Measurements from ENCODE around the gene TACC3. TPM values are rescaled to one million over a fixed set of nuclear protein-coding genes. Genes with fewer than 3 reads are reported as not detected.

Gene TACC3
- total RNA-seq, 5 donors from 2014 or later (not counting 1 experiment from before 2014, with no cell fraction given), result 100 to 138 (median 127) TPM

DNA sequence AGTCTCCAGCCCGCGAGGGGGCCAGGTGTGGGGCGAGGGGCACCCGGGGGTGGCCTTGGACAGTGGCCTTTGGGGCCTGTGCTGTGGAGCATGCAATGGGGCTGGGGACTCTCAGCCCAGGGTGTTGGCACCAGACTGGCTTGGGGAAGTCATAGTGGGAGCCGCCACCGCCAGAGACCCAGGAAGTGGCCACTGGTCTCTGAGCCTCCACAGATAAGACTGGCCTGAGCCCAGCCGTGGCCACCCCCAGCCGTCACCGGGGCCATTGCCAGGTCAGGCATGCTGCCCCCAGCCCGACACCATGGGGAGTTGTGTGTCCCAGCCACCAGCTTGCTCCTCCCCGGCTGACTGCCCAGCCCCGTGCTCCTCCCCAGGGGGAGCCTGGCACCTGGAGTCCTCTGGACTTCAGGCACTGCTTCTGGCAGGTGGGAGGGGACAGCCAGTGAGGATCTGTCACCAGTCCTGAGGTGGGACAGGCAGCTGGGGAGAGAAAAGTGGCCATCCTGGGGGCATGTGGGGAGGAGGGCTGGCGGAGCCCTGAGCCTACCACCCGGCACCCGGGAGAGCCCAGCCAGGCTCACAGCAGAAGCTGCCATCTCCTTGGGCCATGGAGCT is 32.5 kb downstream of the TACC3 start:
- H3K27me3 ChIP-seq (replicated peaks in 1 of 2; ENCODE audit: control insufficient read depth in 2 of 2, extremely low read depth in 1 of 2, insufficient read depth in 2 of 2, low read length in 1 of 2), result peaks cover 0 to 27% of the 10 kb centered on the region in 2 experiments
- ATAC-seq (replicated peaks in 1 of 4), result no peak
- no peak overlapping the region for H3K4me3 ChIP-seq (ENCODE audit: control insufficient read depth in 1 of 2, extremely low read depth in 1 of 2, low read length in 1 of 2)
- no peak overlapping the region for H3K27ac Mint-ChIP-seq
- ChIA-PET CTCF (no interaction called here), POLR2A (no interaction called here)
- no peaks in the 10 kb centered on the region for H3K9me3 Mint-ChIP-seq
- H3K4me1 Mint-ChIP-seq, result peaks cover 0 to 5% (median 0%) of the 10 kb centered on the region in 3 donors
- peaks cover 9 to 19% of the 10 kb centered on the region in 2 experiments for H3K4me1 ChIP-seq (ENCODE audit: control insufficient read depth in 1 of 2, extremely low read depth in 1 of 2, insufficient read depth in 2 of 2, low read length in 2 of 2)
- H3K9me3 ChIP-seq, result no peaks in the 10 kb centered on the region
- H3K36me3 Mint-ChIP-seq, result no peaks in the 10 kb centered on the region
- no peak for DNase-seq
- H3K4me3 Mint-ChIP-seq, result no peak overlapping the region
- no peak overlapping the region for H3K27ac ChIP-seq (ENCODE audit: low read length)
- peaks cover 0 to 2% of the 10 kb centered on the region in 2 donors for H3K27me3 Mint-ChIP-seq
- 90% methylated on average over 15 of the region's 15 CpGs for whole genome bisulfite sequencing (ENCODE audit: insufficient coverage)
- no peaks in the 10 kb centered on the region for H3K36me3 ChIP-seq (ENCODE audit: control insufficient read depth in 2 of 2, extremely low read depth in 1 of 2, insufficient read depth in 1 of 2, low read length in 1 of 2)

DNA sequence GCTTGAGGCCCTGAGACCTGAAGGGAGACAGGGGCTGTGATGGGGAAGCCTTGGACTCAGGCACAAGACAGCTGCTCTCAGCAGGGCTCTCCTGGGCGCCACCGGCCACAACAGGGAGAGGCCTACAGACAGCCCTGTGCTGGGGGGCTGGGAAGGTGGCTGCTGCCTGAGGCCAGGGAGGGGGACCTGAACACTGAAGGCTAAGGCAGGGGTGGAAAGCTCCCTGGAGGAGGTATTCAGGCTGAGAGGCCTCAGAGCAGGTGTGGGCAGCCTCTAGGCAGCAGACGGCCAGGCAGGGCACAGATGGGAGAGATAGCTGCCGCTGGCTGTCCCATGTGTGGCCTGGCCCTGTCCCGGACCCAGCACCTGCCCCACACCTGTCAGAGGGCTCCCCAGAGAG is 33.0 kb downstream of the TACC3 start:
- ChIA-PET POLR2A (no interaction called here), CTCF (no interaction called here)
- 69% methylated on average over 5 of the region's 5 CpGs for WGBS (ENCODE audit: insufficient coverage)
- Mint-ChIP-seq H3K27me3 (peaks cover 0 to 2% of the 10 kb centered on the region in 2 donors), H3K9me3 (no peaks in the 10 kb centered on the region), H3K27ac (no peak overlapping the region), H3K36me3 (no peaks in the 10 kb centered on the region), H3K4me3 (no peak overlapping the region), H3K4me1 (peaks cover 0 to 5% (median 0%) of the 10 kb centered on the region in 3 donors)
- peaks cover 9 to 18% of the 10 kb centered on the region in 2 experiments for H3K4me1 ChIP-seq (ENCODE audit: control insufficient read depth in 1 of 2, extremely low read depth in 1 of 2, insufficient read depth in 2 of 2, low read length in 2 of 2)
- no peaks in the 10 kb centered on the region for H3K36me3 ChIP-seq (ENCODE audit: control insufficient read depth in 2 of 2, extremely low read depth in 1 of 2, insufficient read depth in 1 of 2, low read length in 1 of 2)
- H3K27ac ChIP-seq (ENCODE audit: low read length), result no peak overlapping the region
- DNase-seq (no peak), ATAC-seq (replicated peaks in 1 of 4) (no peak)
- H3K4me3 ChIP-seq (ENCODE audit: control insufficient read depth in 1 of 2, extremely low read depth in 1 of 2, low read length in 1 of 2), result no peak overlapping the region
- peaks cover 0 to 27% of the 10 kb centered on the region in 2 experiments for H3K27me3 ChIP-seq (replicated peaks in 1 of 2; ENCODE audit: control insufficient read depth in 2 of 2, extremely low read depth in 1 of 2, insufficient read depth in 2 of 2, low read length in 1 of 2)
- no peaks in the 10 kb centered on the region for H3K9me3 ChIP-seq

DNA sequence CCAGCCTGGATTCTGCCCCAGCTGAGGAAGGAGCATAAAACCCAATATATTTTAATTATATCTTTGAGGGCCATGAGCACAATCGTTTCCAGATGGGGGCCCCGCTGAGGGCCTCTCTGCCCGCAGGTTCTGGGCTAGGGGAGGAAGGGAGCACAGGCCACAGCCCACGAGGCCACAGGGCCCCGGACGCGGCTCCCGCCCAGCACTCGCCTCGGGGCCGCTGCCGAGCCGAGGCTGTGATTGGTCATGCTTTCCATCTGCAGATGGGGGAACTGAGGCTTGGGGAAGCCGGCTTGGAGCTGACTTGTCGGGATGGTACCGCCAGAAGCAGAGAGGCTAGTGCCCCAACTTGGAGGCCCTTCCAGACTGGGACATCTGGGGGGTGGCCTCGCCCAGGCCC is 34.0 kb downstream of the TACC3 start:
- peaks cover 0 to 9% (median 0%) of the 10 kb centered on the region in 3 donors for H3K4me1 Mint-ChIP-seq
- H3K27ac Mint-ChIP-seq, result no peak overlapping the region
- H3K27me3 Mint-ChIP-seq, result peaks cover 0 to 2% of the 10 kb centered on the region in 2 donors
- H3K4me3 Mint-ChIP-seq, result no peak overlapping the region
- H3K4me1 ChIP-seq (ENCODE audit: control insufficient read depth in 1 of 2, extremely low read depth in 1 of 2, insufficient read depth in 2 of 2, low read length in 2 of 2), result peaks cover 9 to 23% of the 10 kb centered on the region in 2 experiments
- H3K4me3 ChIP-seq (ENCODE audit: control insufficient read depth in 1 of 2, extremely low read depth in 1 of 2, low read length in 1 of 2), result no peak overlapping the region
- peaks cover 0 to 21% of the 10 kb centered on the region in 2 experiments for H3K27me3 ChIP-seq (replicated peaks in 1 of 2; ENCODE audit: control insufficient read depth in 2 of 2, extremely low read depth in 1 of 2, insufficient read depth in 2 of 2, low read length in 1 of 2)
- H3K27ac ChIP-seq (ENCODE audit: low read length), result no peak overlapping the region
- ATAC-seq (replicated peaks in 1 of 4), result no peak
- no peaks in the 10 kb centered on the region for H3K9me3 ChIP-seq
- 87% methylated on average over 17 of the region's 17 CpGs for WGBS (ENCODE audit: insufficient coverage)
- H3K9me3 Mint-ChIP-seq, result no peaks in the 10 kb centered on the region
- POLR2A ChIA-PET, result no interaction called here
- CTCF ChIA-PET, result no interaction called here
- H3K36me3 ChIP-seq (ENCODE audit: control insufficient read depth in 2 of 2, extremely low read depth in 1 of 2, insufficient read depth in 1 of 2, low read length in 1 of 2), result no peaks in the 10 kb centered on the region
- H3K36me3 Mint-ChIP-seq, result no peaks in the 10 kb centered on the region
- no peak for DNase-seq

- POLR2A ChIA-PET, result no interaction called here
- H3K4me3 ChIP-seq (ENCODE audit: control insufficient read depth in 1 of 2, extremely low read depth in 1 of 2, low read length in 1 of 2), result no peak overlapping the region
- Mint-ChIP-seq H3K4me3 (no peak overlapping the region), H3K36me3 (no peaks in the 10 kb centered on the region), H3K27ac (no peak overlapping the region), H3K4me1 (peaks cover 0 to 5% (median 0%) of the 10 kb centered on the region in 3 donors), H3K27me3 (no peaks in the 10 kb centered on the region), H3K9me3 (no peaks in the 10 kb centered on the region)
- H3K4me1 ChIP-seq (ENCODE audit: control insufficient read depth in 1 of 2, extremely low read depth in 1 of 2, insufficient read depth in 2 of 2, low read length in 2 of 2), result peaks cover 9 to 23% of the 10 kb centered on the region in 2 experiments
- CTCF ChIA-PET, result interaction anchor here in 1 of 2 donors (0.9 kb wide), 1 partner anchor 197 kb away, joined by 3 read pairs; no protein-coding TSS in a partner anchor
- ATAC-seq (replicated peaks in 1 of 4) (no peak), DNase-seq (no peak)
- H3K36me3 ChIP-seq (ENCODE audit: control insufficient read depth in 2 of 2, extremely low read depth in 1 of 2, insufficient read depth in 1 of 2, low read length in 1 of 2), result no peaks in the 10 kb centered on the region
- H3K27me3 ChIP-seq (replicated peaks in 1 of 2; ENCODE audit: control insufficient read depth in 2 of 2, extremely low read depth in 1 of 2, insufficient read depth in 2 of 2, low read length in 1 of 2), result peaks cover 0 to 18% of the 10 kb centered on the region in 2 experiments
- no peak overlapping the region for H3K27ac ChIP-seq (ENCODE audit: low read length)
- 79% methylated on average over 10 of the region's 18 CpGs for WGBS (ENCODE audit: insufficient coverage)
- H3K9me3 ChIP-seq, result no peaks in the 10 kb centered on the region
Measured at GRCh38 chr4:1756079-1756478, 34.8 kb downstream of the TACC3 start.

GRCh38 chr4:1756893-1757779 is 35.8 kb downstream of the TACC3 start:
- Histone ChIP-seq H3K27me3 (replicated peaks in 1 of 2; ENCODE audit: control insufficient read depth in 2 of 2, extremely low read depth in 1 of 2, insufficient read depth in 2 of 2, low read length in 1 of 2) (peaks cover 0 to 23% of the 10 kb centered on the region in 2 experiments), H3K9me3 (no peaks in the 10 kb centered on the region), H3K4me1 (ENCODE audit: control insufficient read depth in 1 of 2, extremely low read depth in 1 of 2, insufficient read depth in 2 of 2, low read length in 2 of 2) (peaks cover 9 to 21% of the 10 kb centered on the region in 2 experiments), H3K4me3 (ENCODE audit: control insufficient read depth in 1 of 2, extremely low read depth in 1 of 2, low read length in 1 of 2) (no peak overlapping the region), H3K36me3 (ENCODE audit: control insufficient read depth in 2 of 2, extremely low read depth in 1 of 2, insufficient read depth in 1 of 2, low read length in 1 of 2) (no peaks in the 10 kb centered on the region), H3K27ac (ENCODE audit: low read length) (no peak overlapping the region)
- Mint-ChIP-seq H3K9me3 (no peaks in the 10 kb centered on the region), H3K36me3 (no peaks in the 10 kb centered on the region), H3K27me3 (no peaks in the 10 kb centered on the region), H3K27ac (no peak overlapping the region), H3K4me3 (no peak overlapping the region), H3K4me1 (peaks cover 0 to 5% (median 0%) of the 10 kb centered on the region in 3 donors)
- WGBS (ENCODE audit: insufficient coverage), result 79% methylated on average over 19 of the region's 20 CpGs
- DNase-seq (no peak), ATAC-seq (replicated peaks in 1 of 4) (no peak)
- ChIA-PET CTCF (no interaction called here), POLR2A (no interaction called here)

GRCh38 chr4:1757836-1758235 is 36.5 kb downstream of the TACC3 start:
- no peak for DNase-seq
- WGBS (ENCODE audit: insufficient coverage), result 93% methylated on average over 14 of the region's 17 CpGs
- POLR2A ChIA-PET, result no interaction called here

More at GRCh38 chr4:1757836-1758235, 36.5 kb downstream of the TACC3 start:
- H3K27me3 ChIP-seq (replicated peaks in 1 of 2; ENCODE audit: control insufficient read depth in 2 of 2, extremely low read depth in 1 of 2, insufficient read depth in 2 of 2, low read length in 1 of 2), result peaks cover 0 to 23% of the 10 kb centered on the region in 2 experiments
- Mint-ChIP-seq H3K36me3 (no peaks in the 10 kb centered on the region), H3K4me1 (peaks cover 0 to 5% (median 0%) of the 10 kb centered on the region in 3 donors), H3K9me3 (no peaks in the 10 kb centered on the region), H3K27ac (no peak overlapping the region), H3K4me3 (no peak overlapping the region), H3K27me3 (peaks cover 3% of the 10 kb centered on the region in 2 donors)
- ATAC-seq (replicated peaks in 1 of 4), result no peak
- H3K27ac ChIP-seq (ENCODE audit: low read length), result no peak overlapping the region
- CTCF ChIA-PET, result no interaction called here
- H3K36me3 ChIP-seq (ENCODE audit: control insufficient read depth in 2 of 2, extremely low read depth in 1 of 2, insufficient read depth in 1 of 2, low read length in 1 of 2), result no peaks in the 10 kb centered on the region
- peaks cover 3 to 14% of the 10 kb centered on the region in 2 experiments for H3K4me1 ChIP-seq (ENCODE audit: control insufficient read depth in 1 of 2, extremely low read depth in 1 of 2, insufficient read depth in 2 of 2, low read length in 2 of 2)
- H3K4me3 ChIP-seq (ENCODE audit: control insufficient read depth in 1 of 2, extremely low read depth in 1 of 2, low read length in 1 of 2), result no peak overlapping the region
- no peaks in the 10 kb centered on the region for H3K9me3 ChIP-seq
